Spleen (tissue), 11 donors: ENCODE data around the gene NOG. TPM values are rescaled to one million over a fixed set of nuclear protein-coding genes. Genes with fewer than 3 reads are reported as not detected.

ENCODE experiments used
- DNase-seq: peaks from one replicate; pipeline ENCODE4 v3.0.0-alpha.2; 2020
- H3K27ac ChIP-seq, 8 donors: fragments of 200-600 bp; sonication (generic) in 7 of 8; 1 replicate in 4 of 8; 2 replicates in 4 of 8; pipeline versions ENCODE4 v1.5.0 to v1.8.0; 2016 to 2021; ENCODE audit warnings: inconsistent platforms in 4 of 8, mild to moderate bottlenecking in 4 of 8, moderate library complexity in 1 of 8
- H3K27me3 ChIP-seq, 7 donors: fragments of 200-600 bp; sonication (generic) in 6 of 7; replicated peaks in 1 of 7; 1 replicate in 4 of 7; 2 replicates in 3 of 7; pipeline versions ENCODE4 v1.5.0 to v1.8.0; 2016 to 2021; ENCODE audit warnings: inconsistent platforms in 3 of 7, mild to moderate bottlenecking in 1 of 7
- H3K36me3 ChIP-seq, 6 donors: fragments of 200-600 bp; sonication (generic) in 5 of 6; 1 replicate in 4 of 6; 2 replicates in 2 of 6; pipeline versions ENCODE4 v1.5.0 to v1.8.0; 2016 to 2021; ENCODE audit warnings: inconsistent platforms in 2 of 6
- H3K4me1 ChIP-seq, 6 donors: fragments of 200-600 bp; sonication (generic) in 5 of 6; 1 replicate in 3 of 6; 2 replicates in 3 of 6; pipeline versions ENCODE4 v1.5.0 to v1.8.0; 2016 to 2021; ENCODE audit warnings: inconsistent platforms in 3 of 6
- H3K4me3 ChIP-seq, 8 donors: fragments of 200-600 bp; sonication (generic) in 7 of 8; 1 replicate in 4 of 8; 2 replicates in 4 of 8; pipeline versions ENCODE4 v1.5.0 to v1.8.0; 2016 to 2021; ENCODE audit warnings: inconsistent platforms in 4 of 8, mild to moderate bottlenecking in 4 of 8, moderate library complexity in 2 of 8
- H3K9me3 ChIP-seq, 8 donors: fragments of 200-600 bp; sonication (generic) in 7 of 8; 1 replicate in 4 of 8; 2 replicates in 4 of 8; pipeline versions ENCODE4 v1.5.0 to v1.8.0; 2016 to 2021; ENCODE audit warnings: inconsistent platforms in 4 of 8
- POLR2A ChIP-seq, 3 donors: fragments of 450-650 bp; IDR thresholded peaks; one replicate each; pipeline ENCODE4 v1.5.1; 2017; ENCODE audit warnings: antibody characterized with exemption in 3 of 3, mild to moderate bottlenecking in 1 of 3
- POLR2AphosphoS5 ChIP-seq, 3 donors: sonication (generic); formaldehyde crosslinking; IDR thresholded peaks; one replicate each; pipeline ENCODE4 v1.5.1; 2017; ENCODE audit warnings: antibody characterized with exemption in 3 of 3
- WGBS, 5 donors: extraction: QIAGEN DNeasy Blood & Tissue Kit in 3 of 5; methylation state at CpG; one replicate each; pipeline versions ENCODE4 v1.1.5 to v1.1.7; 2013 to 2018; 5-methylcytosine and 5-hydroxymethylcytosine counted together
- intact Hi-C: fragments of 100-400 bp; cut with DNase I; formaldehyde crosslinking; loops from one replicate; pipeline ENCODE4 v1.15.0; 2023; ENCODE audit warnings: low total_unique reads
- polyA plus RNA-seq, 3 donors: library from polyadenylated mRNA; stranded (reverse); fragments of 200-250 nt; gene quantifications; one replicate each; pipeline ENCODE4 v1.2.1, GENCODE V29; 2013
- total RNA-seq, 7 donors: library from RNA; depleted of rRNA in 3 of 7; stranded (reverse); fragments of >200 nt in 3 of 7; fragmentation: NEBNext Ultra II Directional in 4 of 7; extraction: Animal tissue kit (Norgen Biotek cat#: 25700) in 4 of 7; gene quantifications; one replicate each; pipeline versions ENCODE4 v1.1.0 to v1.2.1, GENCODE V29; 2016 to 2021
- TF ChIP-seq, protein P1 (sequence below), 11 experiments: fragments of 200-600 bp in 7 of 11; fragments of 450-650 bp in 4 of 11; sonication (generic) in 4 of 11; IDR thresholded peaks in 8 of 11; conservative IDR thresholded peaks in 3 of 11; 1 replicate in 7 of 11; 2 replicates in 4 of 11; pipeline versions ENCODE4 v1.4.0 to v1.8.0; 2016 to 2021; ENCODE audit warnings: antibody characterized with exemption in 11 of 11, inconsistent platforms in 4 of 11, mild to moderate bottlenecking in 1 of 11
- donor health status: healthy with polysubstance abuse.
- donor health status: DM: no; HTN: no; CAD: no; lungs with moderate emphysema.
- donor health status: DM: no; HTN: no; CAD: no.
- donor health status: Bipolar disorder and iron deficiency.
- donor health status: healthy.
- donor health status: DM: no; HTN: no; CAD: no.
- donor health status: DM: yes; HTN: yes; CAD: no.

NOG gene
- total and polyA plus RNA-seq, 10 donors: 0.04 to 1.3 (median 0.54) TPM; not detected in 3

DNA sequence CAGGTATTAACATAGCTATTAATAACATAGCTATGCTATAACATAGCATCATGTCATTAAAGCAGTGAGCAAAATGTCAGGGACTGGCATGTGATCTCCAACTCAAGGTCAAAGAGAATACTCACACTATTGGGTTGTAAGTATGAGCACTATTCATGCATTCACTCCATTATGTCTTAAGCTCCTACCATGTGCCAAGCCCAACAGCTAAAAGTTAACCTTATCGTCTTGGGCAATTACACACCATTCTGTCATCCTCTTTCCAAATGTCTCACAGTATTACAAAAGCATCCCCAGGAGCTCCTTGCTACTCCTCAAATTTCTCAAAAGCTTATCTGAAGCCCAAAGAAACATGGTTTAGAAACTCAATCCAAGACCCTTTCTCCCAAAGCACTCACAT is 22.0 kb upstream of the NOG start:
- TF ChIP-seq POLR2AphosphoS5 (IDR thresholded peaks at IDR 0.05) (no peak), POLR2A (IDR thresholded peaks at IDR 0.05) (no peak)
- TF ChIP-seq, protein P1, sequence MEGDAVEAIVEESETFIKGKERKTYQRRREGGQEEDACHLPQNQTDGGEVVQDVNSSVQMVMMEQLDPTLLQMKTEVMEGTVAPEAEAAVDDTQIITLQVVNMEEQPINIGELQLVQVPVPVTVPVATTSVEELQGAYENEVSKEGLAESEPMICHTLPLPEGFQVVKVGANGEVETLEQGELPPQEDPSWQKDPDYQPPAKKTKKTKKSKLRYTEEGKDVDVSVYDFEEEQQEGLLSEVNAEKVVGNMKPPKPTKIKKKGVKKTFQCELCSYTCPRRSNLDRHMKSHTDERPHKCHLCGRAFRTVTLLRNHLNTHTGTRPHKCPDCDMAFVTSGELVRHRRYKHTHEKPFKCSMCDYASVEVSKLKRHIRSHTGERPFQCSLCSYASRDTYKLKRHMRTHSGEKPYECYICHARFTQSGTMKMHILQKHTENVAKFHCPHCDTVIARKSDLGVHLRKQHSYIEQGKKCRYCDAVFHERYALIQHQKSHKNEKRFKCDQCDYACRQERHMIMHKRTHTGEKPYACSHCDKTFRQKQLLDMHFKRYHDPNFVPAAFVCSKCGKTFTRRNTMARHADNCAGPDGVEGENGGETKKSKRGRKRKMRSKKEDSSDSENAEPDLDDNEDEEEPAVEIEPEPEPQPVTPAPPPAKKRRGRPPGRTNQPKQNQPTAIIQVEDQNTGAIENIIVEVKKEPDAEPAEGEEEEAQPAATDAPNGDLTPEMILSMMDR (IDR thresholded peaks at IDR 0.05 in 8 of 11, conservative IDR thresholded peaks at IDR 0.05 in 3 of 11): no peak
- Histone ChIP-seq H3K36me3 (no peaks in the 10 kb centered on the region), H3K27ac (no peak overlapping the region), H3K27me3 (peaks cover 0 to 20% (median 0%) of the 10 kb centered on the region in 7 donors), H3K9me3 (no peaks in the 10 kb centered on the region), H3K4me1 (no peaks in the 10 kb centered on the region), H3K4me3 (no peak overlapping the region)
- DNase-seq: no peak
- intact Hi-C loops: no loop called here
- 53 to 86% (median 85%) methylated on average over 1 of the region's 1 CpG for WGBS, 5 donors

DNA sequence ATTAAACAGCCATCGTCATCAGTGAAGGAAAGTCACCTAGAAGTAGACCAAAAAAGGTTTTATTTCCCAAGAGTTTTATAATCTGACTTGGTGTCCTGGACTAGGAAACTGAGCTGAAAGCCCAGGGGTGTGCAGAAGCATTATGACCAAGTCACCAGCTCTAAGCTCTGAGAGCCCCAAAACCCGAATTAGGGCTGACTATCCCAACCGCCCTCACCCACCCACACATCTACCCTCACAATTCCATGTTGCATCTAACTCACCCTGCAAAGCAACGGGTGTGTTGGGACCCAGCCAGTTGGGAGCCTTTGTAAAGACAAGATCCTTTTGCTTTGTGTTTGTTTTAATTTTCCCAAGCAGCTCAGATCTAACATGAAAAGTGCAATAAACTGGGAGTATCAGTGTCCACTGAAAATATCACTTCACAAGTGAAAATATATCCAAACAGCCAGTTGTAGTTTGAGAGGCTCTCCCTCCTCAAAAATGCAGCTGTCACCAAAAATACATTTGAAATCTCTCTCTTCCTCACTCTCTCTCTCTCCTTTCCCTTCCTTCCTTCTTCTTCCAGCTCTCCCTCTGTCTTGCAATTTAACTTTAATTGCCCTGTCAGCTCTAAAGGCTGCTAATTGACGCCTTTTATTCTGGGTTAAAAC is 16.2 kb upstream of the NOG start:
- Histone ChIP-seq H3K27ac (no peak overlapping the region), H3K27me3 (peaks cover 0 to 20% (median 0%) of the 10 kb centered on the region in 7 donors), H3K4me1 (no peaks in the 10 kb centered on the region), H3K36me3 (no peaks in the 10 kb centered on the region), H3K4me3 (no peak overlapping the region), H3K9me3 (no peaks in the 10 kb centered on the region)
- DNase-seq: no peak
- TF ChIP-seq POLR2A (IDR thresholded peaks at IDR 0.05) (no peak), POLR2AphosphoS5 (IDR thresholded peaks at IDR 0.05) (no peak)
- TF ChIP-seq, protein P1 (IDR thresholded peaks at IDR 0.05 in 8 of 11, conservative IDR thresholded peaks at IDR 0.05 in 3 of 11): no peak
- WGBS, 5 donors: 53 to 67% (median 59%) methylated on average over 5 of the region's 5 CpGs
- intact Hi-C loops: no loop called here

DNA sequence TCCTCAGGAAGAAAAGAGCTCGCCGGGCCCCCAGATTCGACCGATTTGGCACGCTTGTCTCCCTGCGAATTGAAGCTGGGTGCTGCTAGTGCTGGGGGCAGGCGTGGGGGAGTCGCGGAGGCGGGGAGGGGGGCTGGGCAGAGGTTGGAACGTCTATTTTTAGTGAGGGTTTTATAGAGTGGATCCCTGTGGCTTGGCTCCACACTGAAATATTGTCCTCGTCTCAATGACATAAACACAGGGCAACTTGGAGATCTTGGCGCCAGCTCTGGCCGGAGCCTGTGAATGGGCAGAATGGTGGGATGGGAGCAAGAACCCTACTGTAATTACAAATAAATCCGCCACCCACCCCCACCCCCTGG is 15.7 kb upstream of the NOG start:
- Histone ChIP-seq H3K27ac (no peak overlapping the region), H3K9me3 (no peaks in the 10 kb centered on the region), H3K27me3 (peaks cover 0 to 25% (median 0%) of the 10 kb centered on the region in 7 donors), H3K4me1 (no peaks in the 10 kb centered on the region), H3K36me3 (no peaks in the 10 kb centered on the region), H3K4me3 (no peak overlapping the region)
- WGBS, 5 donors: 39 to 55% (median 45%) methylated on average over 15 of the region's 15 CpGs
- no peak for DNase-seq
- intact Hi-C loops: no loop called here
- TF ChIP-seq, protein P1 (IDR thresholded peaks at IDR 0.05 in 8 of 11, conservative IDR thresholded peaks at IDR 0.05 in 3 of 11): no peak
- no peak for TF ChIP-seq POLR2AphosphoS5 (IDR thresholded peaks at IDR 0.05)
- TF ChIP-seq POLR2A (IDR thresholded peaks at IDR 0.05): no peak

DNA sequence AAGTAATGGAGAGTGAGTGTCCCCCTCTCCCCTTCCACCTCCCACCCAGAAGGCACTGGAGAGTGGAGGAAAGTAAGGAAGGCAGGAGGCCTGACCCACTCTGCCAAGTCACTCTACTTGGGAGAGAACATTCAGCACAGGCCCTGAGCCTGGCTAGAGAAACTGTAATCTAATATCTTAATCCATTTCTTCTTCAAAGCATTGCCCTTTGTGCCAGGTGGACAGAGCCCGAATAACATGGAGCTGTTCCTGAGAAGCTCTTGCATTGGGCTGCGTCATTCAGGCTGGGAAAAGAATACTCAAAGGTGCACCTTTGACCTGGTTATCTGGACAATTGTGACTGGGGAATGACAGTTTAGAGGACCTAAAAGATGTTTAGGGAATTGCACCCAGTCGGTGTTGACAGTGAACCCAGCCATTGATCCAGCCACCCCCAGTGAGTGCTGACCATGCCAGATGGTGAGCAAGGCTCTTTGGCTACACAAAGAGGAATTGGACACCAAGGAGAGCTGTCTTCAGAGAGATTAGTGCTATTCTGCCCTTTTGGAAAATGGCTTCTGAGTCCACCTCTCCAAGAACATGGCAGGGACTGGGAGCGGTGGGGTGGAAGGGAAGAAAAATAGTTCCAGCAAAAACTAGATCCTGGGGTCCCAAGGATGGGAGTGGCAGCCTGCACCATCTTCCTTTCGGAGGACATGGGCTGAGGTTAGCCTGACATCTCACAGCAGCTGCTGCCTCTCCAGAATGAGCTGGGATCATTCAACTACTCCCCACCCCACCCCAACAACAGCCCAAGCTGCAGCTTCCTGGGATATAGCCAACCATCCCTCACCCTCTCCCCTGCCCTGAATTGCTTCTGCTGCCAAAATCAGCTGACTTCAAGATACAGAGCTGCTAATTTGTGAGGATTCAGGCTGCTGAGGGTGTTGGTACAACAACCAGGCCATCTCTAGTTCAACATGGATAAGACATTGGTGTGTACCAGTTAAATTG is 11.6 kb upstream of the NOG start:
- no peaks in the 10 kb centered on the region for H3K9me3 ChIP-seq
- WGBS, 5 donors: 71 to 91% (median 86%) methylated on average over 5 of the region's 5 CpGs
- no peak for TF ChIP-seq POLR2A (IDR thresholded peaks at IDR 0.05)
- TF ChIP-seq, protein P1 (IDR thresholded peaks at IDR 0.05 in 8 of 11, conservative IDR thresholded peaks at IDR 0.05 in 3 of 11): no peak
- TF ChIP-seq POLR2AphosphoS5 (IDR thresholded peaks at IDR 0.05): no peak
- intact Hi-C loops: no loop called here
- H3K27ac ChIP-seq: no peak overlapping the region
- H3K36me3 ChIP-seq: no peaks in the 10 kb centered on the region
- no peak overlapping the region for H3K4me3 ChIP-seq
- H3K4me1 ChIP-seq: no peaks in the 10 kb centered on the region
- peaks cover 0 to 39% (median 0%) of the 10 kb centered on the region in 7 donors for H3K27me3 ChIP-seq
- no peak for DNase-seq
